Activated naive CD4-positive, alpha-beta T cell treated with anti-CD3 and anti-CD28 coated beads, Interleukin-2, amount 50 U/mL, for 24 hours (primary cell): ENCODE data around the gene HSPA8.
"Not testable (repeated sequence)": the region's sequence is repeated elsewhere in the genome, so short reads cannot be mapped to it uniquely, and the experiment has no call there.

Source experiments
- H3K27ac Mint-ChIP-seq: one replicate; pipeline ENCODE4 v1.8.0; 2021; ENCODE audit warnings: mild to moderate bottlenecking, mixed read lengths
- H3K27me3 Mint-ChIP-seq: one replicate; pipeline ENCODE4 v1.8.0; 2021; ENCODE audit warnings: mixed read lengths
- H3K36me3 Mint-ChIP-seq: one replicate; pipeline ENCODE4 v1.8.0; 2021; ENCODE audit warnings: mixed read lengths
- H3K4me1 Mint-ChIP-seq: one replicate; pipeline ENCODE4 v1.8.0; 2021; ENCODE audit warnings: mixed read lengths
- H3K4me3 Mint-ChIP-seq: one replicate; pipeline ENCODE4 v1.8.0; 2021; ENCODE audit warnings: mild to moderate bottlenecking, mixed read lengths
- H3K9me3 Mint-ChIP-seq: one replicate; pipeline ENCODE4 v1.8.0; 2021; ENCODE audit warnings: mixed read lengths

HSPA8 gene

GRCh38 chr11:123059041-123059920, 2.7 kb downstream of the HSPA8 start:
- H3K36me3 Mint-ChIP-seq, result peaks cover 48% of the 10 kb centered on the region
- peaks cover 53% of the 10 kb centered on the region for H3K4me1 Mint-ChIP-seq
- H3K9me3 Mint-ChIP-seq, H3K27me3 Mint-ChIP-seq: not testable (repeated sequence)
- peak overlapping the region; percentile 99 for H3K4me3 Mint-ChIP-seq
- peak overlapping the region; percentile 98 for H3K27ac Mint-ChIP-seq

DNA sequence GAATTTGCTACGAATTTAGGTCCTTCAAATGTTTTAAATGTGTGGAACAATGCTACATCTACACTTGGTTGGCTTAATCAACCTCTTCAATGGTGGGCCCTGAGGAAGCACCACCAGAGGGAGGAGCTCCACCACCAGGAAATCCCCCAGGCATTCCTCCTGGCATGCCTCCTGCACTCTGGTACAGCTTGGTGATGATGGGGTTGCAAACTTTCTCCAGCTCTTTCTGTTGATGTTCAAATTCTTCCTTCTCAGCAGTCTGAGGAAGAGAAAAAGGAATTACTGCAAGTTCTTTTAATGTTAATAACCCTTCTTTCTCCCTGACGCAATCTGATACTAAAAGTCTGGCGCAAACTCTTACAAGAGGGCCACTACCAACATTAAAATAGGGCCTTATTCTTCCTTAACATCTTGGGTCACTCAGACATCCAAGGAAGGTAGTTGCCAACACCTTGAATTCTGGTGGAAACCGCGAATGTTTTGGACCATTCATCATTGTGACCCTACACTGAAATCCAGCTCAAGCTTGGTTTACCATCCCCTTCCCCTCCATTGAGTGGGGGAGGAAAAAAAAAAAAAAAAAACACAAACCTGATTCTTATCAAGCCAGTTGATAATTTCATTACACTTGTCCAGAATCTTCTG, 4.2 kb downstream of the HSPA8 start:
- peak overlapping the region; percentile 99 for H3K4me3 Mint-ChIP-seq
- no peaks in the 10 kb centered on the region for H3K27me3 Mint-ChIP-seq
- peaks cover 49% of the 10 kb centered on the region for H3K36me3 Mint-ChIP-seq
- H3K4me1 Mint-ChIP-seq, result peaks cover 50% of the 10 kb centered on the region
- H3K27ac Mint-ChIP-seq, result peak overlapping the region; percentile 98
- no peaks in the 10 kb centered on the region for H3K9me3 Mint-ChIP-seq

- peak overlapping the region; percentile 99 for H3K4me3 Mint-ChIP-seq
- peak overlapping the region; percentile 86 for H3K27ac Mint-ChIP-seq
- H3K27me3 Mint-ChIP-seq, result no peaks in the 10 kb centered on the region
- no peaks in the 10 kb centered on the region for H3K9me3 Mint-ChIP-seq
- peaks cover 49% of the 10 kb centered on the region for H3K36me3 Mint-ChIP-seq
- peaks cover 50% of the 10 kb centered on the region for H3K4me1 Mint-ChIP-seq
These were observed 5.0 kb downstream of the HSPA8 start for GRCh38 chr11:123056835-123057491.

GRCh38 chr11:123055191-123055901, 6.6 kb downstream of the HSPA8 start:
- peak overlapping the region; percentile 35 for H3K27ac Mint-ChIP-seq
- peaks cover 50% of the 10 kb centered on the region for H3K4me1 Mint-ChIP-seq
- peaks cover 34% of the 10 kb centered on the region for H3K36me3 Mint-ChIP-seq
- H3K27me3 Mint-ChIP-seq, result no peaks in the 10 kb centered on the region
- peak overlapping the region; percentile 99 for H3K4me3 Mint-ChIP-seq
- H3K9me3 Mint-ChIP-seq, result no peaks in the 10 kb centered on the region

GRCh38 chr11:123054301-123055065, 7.5 kb downstream of the HSPA8 start:
- peaks cover 25% of the 10 kb centered on the region for H3K36me3 Mint-ChIP-seq

DNA sequence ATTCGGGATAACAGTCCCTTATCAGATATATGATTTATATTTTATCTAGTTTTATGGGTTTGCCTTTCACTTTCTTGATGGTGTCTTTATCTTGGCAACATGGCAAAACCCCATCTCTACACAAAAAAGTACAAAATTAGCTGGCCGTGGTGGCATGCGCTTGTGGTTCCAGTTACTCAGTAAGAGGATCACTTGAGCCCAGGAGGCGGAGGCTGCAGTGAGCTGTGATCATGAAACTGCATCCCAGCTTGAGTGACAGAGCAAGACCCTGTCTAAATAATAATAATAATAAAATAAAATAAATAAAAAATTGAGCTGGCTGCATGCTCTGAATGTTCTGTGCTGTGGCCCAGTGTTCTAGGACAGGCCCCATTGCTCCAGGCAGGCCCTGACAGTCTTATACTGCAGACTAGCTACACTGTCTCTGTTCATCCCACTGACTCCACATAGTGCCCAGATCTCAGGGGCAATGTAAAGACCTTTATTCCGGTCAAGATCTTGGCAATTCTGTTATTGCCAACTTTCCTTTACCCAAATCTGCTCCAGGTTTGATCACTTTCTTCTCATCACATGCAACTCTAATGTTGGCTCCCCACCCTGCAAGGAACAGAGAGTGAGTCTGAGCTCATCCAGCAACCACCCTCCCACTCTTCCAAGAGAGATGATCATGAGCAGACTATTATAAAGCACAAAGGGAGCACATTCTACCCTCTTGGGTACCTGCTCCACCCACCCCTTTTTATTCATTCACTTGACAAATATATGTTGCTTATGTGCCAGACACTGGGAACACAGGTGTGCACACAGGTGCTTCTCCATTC, 8.8 kb downstream of the HSPA8 start:
- H3K4me3 Mint-ChIP-seq, result no peak overlapping the region

More at GRCh38 chr11:123054301-123055065, 7.5 kb downstream of the HSPA8 start:
- H3K9me3 Mint-ChIP-seq, result no peaks in the 10 kb centered on the region
- H3K27ac Mint-ChIP-seq, result peak overlapping the region; percentile 32
- H3K4me1 Mint-ChIP-seq, result peaks cover 50% of the 10 kb centered on the region
- no peaks in the 10 kb centered on the region for H3K27me3 Mint-ChIP-seq
- H3K4me3 Mint-ChIP-seq, result peak overlapping the region; percentile 7

DNA sequence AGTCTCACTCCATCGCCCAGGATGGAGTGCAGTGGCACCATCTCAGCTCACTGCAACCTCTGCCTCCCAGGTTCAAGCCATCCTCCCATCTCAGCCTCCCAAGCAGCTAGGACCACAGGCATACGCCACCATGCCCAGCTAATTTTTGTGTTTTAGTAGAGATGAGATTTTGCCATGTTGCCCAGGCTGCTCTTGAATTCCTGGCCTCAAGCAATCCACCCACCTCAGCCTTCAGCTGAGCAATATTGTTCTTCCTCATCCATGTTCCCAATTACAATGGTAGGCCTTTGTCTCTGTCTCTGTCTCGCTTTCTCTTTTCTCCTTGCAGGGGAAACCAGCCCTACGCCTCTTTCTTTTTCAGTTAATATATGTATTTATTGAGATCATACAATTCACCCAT, 10.3 kb downstream of the HSPA8 start:
- Mint-ChIP-seq H3K4me1 (peaks cover 26% of the 10 kb centered on the region), H3K4me3 (no peak overlapping the region), H3K27ac (no peak overlapping the region), H3K36me3 (peaks cover 3% of the 10 kb centered on the region), H3K9me3 (no peaks in the 10 kb centered on the region), H3K27me3 (no peaks in the 10 kb centered on the region)

More for the DNA sequence above, 8.8 kb downstream of the HSPA8 start:
- Mint-ChIP-seq H3K27me3 (no peaks in the 10 kb centered on the region), H3K9me3 (no peaks in the 10 kb centered on the region), H3K36me3 (peaks cover 12% of the 10 kb centered on the region), H3K27ac (peak overlapping the region; percentile 80), H3K4me1 (peaks cover 40% of the 10 kb centered on the region)

DNA sequence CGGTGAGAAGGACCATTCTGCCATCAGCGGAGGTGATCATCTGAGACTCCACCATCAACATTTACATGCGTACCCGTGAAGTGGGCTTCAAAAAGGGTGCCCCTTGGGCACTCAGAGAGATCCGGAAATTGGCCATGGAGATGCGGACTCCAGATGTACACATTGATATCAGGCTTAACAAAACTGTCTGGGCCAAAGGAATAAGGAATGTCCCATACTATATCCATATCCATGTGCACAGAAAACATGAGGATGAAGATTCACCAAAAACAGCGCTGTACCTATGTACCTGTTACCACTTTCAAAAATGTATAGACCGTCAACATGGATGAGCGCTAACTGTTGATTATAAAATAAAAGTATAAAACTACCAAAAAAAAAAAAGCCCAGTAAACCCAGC, 10.8 kb downstream of the HSPA8 start:
- no peaks in the 10 kb centered on the region for H3K9me3 Mint-ChIP-seq
- no peaks in the 10 kb centered on the region for H3K27me3 Mint-ChIP-seq
- peaks cover 3% of the 10 kb centered on the region for H3K36me3 Mint-ChIP-seq
- H3K4me1 Mint-ChIP-seq, result peaks cover 21% of the 10 kb centered on the region
- H3K4me3 Mint-ChIP-seq, result no peak overlapping the region
- no peak overlapping the region for H3K27ac Mint-ChIP-seq

- H3K27ac Mint-ChIP-seq, result peak overlapping the region; percentile 1
These were observed 14.0 kb downstream of the HSPA8 start for GRCh38 chr11:123047947-123048293.

DNA sequence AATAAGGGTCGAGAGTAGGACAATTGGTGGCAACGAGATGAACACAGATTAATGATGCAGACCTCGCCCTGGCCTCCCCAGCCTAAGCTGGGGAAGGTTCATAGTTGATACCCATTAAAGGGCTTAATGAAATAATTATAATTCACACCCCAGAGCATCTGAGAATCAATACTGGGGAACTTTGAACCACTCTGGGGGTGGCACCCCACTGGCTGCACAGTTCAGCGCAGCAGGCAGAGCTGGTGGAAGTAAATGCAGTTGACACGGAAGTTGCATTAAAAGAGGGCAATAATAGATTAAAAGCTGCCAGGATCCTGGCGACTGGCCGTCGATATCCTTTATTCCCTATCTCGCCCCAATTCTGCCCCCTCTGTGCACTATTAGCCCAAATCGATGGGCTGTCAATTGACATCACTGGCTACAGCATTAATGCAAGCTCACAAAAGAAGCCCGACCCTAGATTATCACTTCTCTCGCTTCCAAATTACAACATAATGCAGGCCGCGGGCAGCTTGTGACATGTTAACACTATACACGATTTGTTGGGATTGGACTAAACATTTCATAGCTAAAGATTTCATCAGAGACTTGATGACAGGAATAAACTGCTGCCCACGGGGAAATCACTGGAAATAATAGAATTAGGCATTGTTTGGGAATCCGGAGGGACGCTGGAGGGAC, 14.5 kb downstream of the HSPA8 start:
- no peaks in the 10 kb centered on the region for H3K4me1 Mint-ChIP-seq

More at GRCh38 chr11:123047947-123048293, 14.0 kb downstream of the HSPA8 start:
- Mint-ChIP-seq H3K4me3 (no peak overlapping the region), H3K36me3 (no peaks in the 10 kb centered on the region), H3K27me3 (no peaks in the 10 kb centered on the region), H3K9me3 (no peaks in the 10 kb centered on the region), H3K4me1 (no peaks in the 10 kb centered on the region)

DNA sequence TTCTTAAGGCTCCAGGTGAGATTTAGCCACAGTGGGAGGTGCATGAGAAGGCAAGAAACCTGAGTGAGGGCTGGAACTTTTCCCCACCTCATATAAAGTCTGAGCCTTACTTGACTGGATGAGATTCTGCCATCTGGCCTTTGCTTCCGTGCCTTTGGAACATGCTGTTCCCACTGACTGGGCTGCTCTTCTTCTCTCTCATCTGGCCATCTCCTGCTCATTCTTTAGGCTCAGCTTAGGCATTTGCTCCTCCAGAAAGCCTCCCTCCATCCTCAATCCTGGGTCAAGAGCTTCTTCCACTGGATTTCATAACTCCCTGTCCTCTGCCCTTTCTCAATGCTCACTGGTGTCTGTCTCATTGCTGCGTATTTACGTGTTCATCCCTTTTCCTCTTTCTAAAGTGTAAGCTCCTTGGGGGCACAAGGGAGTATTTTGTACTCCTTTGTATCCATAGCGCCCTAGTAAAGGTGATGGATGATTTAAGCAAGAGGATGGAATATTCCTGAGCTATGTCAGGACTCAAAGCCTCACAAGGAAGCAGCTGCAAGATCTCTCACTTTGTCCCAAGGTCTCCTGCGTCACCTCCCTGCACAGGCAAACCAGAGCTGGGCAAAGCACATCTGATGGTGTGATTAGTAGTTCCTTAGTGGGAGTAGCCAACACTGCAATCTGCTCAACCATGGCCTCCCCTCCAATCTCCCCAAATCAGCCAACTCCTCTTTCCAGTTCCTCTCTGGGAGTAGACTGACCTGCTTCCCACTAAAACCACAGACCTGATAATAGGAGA, 15.3 kb downstream of the HSPA8 start:
- no peaks in the 10 kb centered on the region for H3K9me3 Mint-ChIP-seq
- no peak overlapping the region for H3K4me3 Mint-ChIP-seq
- no peaks in the 10 kb centered on the region for H3K36me3 Mint-ChIP-seq
- no peak overlapping the region for H3K27ac Mint-ChIP-seq
- no peaks in the 10 kb centered on the region for H3K27me3 Mint-ChIP-seq
- no peaks in the 10 kb centered on the region for H3K4me1 Mint-ChIP-seq

More for the DNA sequence above, 14.5 kb downstream of the HSPA8 start:
- no peak overlapping the region for H3K4me3 Mint-ChIP-seq
- peak overlapping the region; percentile 1 for H3K27ac Mint-ChIP-seq
- no peaks in the 10 kb centered on the region for H3K27me3 Mint-ChIP-seq
- no peaks in the 10 kb centered on the region for H3K9me3 Mint-ChIP-seq
- no peaks in the 10 kb centered on the region for H3K36me3 Mint-ChIP-seq

GRCh38 chr11:123045101-123045500, 16.8 kb downstream of the HSPA8 start:
- H3K36me3 Mint-ChIP-seq, result no peaks in the 10 kb centered on the region
- no peaks in the 10 kb centered on the region for H3K27me3 Mint-ChIP-seq
- H3K4me1 Mint-ChIP-seq, result no peaks in the 10 kb centered on the region
- no peak overlapping the region for H3K4me3 Mint-ChIP-seq
- no peaks in the 10 kb centered on the region for H3K9me3 Mint-ChIP-seq
- H3K27ac Mint-ChIP-seq, result no peak overlapping the region

DNA sequence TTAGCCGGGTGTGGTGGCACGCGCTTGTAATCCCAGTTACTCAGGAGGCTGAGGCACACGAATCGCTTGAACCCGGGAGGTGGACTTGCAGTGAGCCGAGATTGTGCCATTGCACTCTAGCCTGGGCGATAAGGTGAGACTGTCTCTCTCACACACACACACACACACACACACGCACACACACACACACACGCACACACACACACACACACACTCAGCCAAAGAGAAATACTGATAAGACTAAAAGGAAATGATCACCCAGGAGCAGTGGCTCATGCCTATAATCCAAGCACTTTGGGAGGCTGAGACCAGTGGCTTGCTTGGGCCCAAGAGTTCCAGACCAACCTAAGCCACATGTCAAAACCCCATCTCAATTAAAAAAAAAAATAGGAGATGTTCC, 20.8 kb downstream of the HSPA8 start:
- no peaks in the 10 kb centered on the region for H3K27me3 Mint-ChIP-seq
- peak overlapping the region; percentile 7 for H3K4me3 Mint-ChIP-seq
- H3K4me1 Mint-ChIP-seq, result no peaks in the 10 kb centered on the region
- H3K27ac Mint-ChIP-seq, result no peak overlapping the region
- H3K9me3 Mint-ChIP-seq, result no peaks in the 10 kb centered on the region
- no peaks in the 10 kb centered on the region for H3K36me3 Mint-ChIP-seq
